HG02571 (cell line): Measurements from ENCODE around the gene APOL2.
"Not testable (repeated sequence)": the region's sequence is repeated elsewhere in the genome, so short reads cannot be mapped to it uniquely, and the experiment has no call there.

ENCODE experiments used
- ATAC-seq: cut with Tn5 transposase; IDR thresholded peaks from one replicate; pipeline ENCODE4 v1.9.1; 2021; ENCODE audit warnings: mild to moderate bottlenecking, moderate library complexity; ENCODE audit not compliant: unreplicated experiment

The APOL2 gene

DNA sequence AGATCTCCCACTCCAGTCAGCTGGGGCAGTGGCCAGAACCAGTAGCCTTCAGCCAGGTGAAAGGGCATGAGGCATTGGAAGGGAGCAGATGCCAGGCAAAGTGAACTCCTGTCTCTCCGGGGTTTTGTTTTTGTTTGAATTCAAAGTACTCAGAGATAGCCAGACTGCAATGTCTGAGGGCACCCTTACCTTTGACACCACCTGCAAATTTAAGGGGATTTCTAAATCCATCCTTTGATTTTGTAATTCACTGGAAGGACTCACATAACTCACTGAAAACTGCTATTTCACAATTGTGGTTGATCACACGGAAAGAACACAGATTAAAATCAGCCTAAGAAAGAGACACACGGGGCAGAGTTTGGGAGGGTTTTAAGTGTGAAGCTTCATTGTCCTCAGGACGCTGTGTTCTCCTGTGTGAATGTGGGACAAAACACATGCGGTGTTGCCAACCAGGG is 23.9 kb upstream of the APOL2 start:
- not testable (repeated sequence) for ATAC-seq

DNA sequence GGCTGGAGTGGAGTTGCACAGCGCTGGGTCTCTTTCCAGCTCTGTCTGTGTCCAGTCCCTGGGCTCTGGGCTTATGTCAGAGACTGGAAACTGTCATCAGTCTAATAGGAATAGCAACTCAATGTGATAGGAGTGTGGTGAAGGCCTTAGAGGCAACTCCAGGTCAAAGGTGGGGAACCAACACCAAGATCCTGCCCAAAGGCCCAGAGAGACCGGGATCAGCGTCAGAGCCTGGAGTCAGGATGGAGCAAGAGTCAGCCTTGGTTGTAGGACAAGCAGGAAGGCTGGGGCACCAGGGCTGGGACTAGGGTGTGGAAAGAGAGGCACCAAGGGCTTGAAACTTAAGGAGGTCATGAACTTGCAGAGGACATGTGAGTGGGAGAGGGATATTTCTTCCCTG is 23.0 kb upstream of the APOL2 start:
- not testable (repeated sequence) for ATAC-seq

DNA sequence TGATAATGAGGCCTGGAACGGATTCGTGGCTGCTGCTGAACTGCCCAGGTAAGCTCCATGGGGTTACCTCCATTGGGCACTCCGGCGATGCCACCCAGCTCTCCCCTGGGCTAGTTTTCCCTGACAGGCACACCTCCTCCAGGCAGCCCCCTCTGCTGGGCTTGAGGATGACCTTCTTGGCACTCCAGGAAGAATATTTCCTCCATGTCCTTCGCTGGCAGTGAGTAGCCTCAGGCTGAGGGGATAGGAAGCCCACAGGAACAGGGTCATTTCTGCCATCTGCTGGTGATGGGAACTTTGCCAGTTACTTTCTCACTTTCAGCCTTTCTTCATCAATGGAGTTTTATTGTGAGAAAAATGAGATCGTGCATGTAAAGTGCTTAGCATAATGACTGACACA is 22.3 kb upstream of the APOL2 start:
- ATAC-seq = not testable (repeated sequence)

DNA sequence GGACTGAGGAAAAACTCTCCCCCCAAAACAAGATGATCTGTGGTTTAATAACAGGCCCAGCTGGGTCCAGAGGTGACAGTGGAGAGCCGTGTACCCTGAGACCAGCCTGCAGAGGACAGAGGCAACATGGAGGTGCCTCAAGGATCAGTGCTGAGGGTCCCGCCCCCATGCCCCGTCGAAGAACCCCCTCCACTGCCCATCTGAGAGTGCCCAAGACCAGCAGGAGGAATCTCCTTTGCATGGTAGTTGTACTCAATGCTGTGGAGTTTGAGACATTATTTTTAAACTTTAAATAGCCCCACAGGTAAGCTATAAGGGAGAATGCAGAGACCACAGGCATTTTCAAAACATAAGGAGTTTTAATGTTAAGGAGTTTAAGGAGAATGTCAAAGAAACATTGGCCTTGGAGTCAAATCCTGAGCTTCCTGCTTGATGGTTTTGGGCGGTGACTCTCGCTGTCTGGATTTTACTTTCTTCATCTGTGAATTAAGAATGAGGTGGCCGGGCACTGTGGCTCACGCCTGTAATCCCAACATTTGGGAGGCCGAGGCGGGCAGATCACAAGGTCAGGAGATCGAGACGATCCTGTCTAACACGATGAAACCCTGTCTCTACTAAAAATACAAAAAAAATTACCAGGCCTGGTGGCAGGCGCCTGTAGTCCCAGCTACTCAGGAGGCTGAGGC is 20.4 kb upstream of the APOL2 start:
- ATAC-seq = no peak

DNA sequence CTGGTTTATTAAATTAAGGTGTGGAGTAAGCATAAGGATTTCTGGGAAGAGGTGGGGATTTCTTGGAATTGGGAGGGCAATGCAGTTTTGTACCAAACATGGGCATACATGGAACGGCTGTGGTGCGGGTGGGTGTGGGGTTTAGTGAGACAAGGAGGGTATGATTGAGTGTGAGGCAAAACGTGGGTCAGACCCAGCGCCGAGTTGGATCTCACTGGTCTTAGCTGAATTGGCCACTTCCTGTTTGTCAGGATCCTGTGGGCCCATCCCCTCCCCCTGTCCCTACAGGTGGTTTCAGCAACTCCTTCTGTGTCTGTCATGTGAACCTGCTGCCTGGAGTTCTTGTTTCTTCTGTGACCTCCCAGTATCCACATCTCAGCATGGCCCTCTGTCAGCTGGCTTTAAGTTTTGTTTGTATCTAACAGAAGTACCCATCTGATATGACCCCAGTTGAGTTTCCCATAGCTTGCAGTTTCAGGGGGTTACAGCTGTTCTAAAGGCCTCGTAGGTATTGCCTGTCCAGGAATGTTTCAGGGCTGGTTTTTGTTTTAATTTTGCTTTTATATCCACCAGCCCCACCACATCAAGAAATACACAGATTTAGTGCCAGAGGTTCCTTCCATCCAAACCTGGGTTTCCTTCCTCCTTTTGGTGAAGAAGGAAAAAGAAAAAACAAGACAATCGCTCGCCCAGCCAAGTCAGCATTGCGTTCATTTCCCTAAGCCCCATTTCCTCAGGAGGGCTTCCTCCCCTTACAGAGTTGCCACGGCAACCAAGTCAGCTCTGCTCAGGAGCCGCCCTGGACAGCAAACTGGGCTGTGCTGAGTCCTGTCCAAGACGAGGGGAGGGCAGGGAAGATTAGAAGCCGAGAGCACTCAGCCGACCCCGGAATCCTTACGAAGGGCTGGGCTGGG is 19.6 kb upstream of the APOL2 start:
- ATAC-seq = no peak

DNA sequence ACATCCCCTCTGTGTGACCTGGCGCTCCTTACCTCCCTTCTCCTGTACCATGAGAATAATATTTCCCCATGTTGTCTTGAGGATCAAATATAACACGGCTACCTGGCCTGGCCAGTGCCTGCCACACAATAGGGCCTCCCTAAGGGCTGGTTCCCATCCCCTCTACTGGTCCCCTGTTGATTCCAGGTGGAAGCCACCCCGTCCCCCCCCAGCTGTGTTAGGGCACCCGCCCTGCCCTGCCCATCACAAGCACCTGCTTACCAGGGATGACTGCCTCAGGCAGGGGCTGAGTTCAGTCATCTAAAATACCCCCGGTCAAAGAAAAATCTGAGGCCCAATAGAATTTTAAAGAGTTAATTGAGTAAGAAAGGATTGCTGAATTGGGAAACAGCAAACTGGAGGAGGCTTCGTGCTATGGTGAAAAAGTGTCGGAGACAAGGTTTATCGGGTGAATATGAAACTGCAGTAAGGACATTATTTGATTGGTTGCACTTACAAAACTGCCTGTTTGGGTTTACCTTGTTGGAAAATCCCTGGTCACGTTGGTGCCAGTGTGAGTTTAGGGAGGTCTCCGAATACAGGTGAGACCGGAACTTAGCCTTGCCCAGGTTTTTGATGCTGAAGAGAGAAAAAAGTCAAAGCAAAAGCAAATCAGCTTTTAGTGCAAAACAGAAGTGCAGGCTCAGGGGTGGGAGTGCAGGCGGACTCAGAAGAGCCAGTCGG is 18.8 kb upstream of the APOL2 start:
- ATAC-seq = no peak

DNA sequence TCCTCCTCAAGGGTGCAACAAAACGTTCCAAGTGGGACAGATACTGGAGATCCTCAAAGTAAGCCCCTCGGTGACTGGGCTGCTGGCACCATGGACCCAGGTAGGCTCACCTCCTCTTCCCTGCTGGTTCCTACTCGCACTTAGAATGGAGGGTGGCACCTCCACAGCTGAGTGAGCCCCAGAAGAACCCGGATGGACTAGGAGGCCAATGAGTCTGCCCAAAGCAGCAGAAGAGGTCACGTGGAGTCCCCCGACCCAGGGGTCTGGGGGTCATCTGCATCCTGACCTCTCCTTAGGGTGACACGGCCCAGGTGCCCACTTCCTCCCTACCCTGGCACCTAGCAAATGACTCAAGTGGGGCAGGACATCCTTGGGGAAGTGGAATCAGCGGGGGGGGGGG is 18.0 kb upstream of the APOL2 start:
- no peak for ATAC-seq

DNA sequence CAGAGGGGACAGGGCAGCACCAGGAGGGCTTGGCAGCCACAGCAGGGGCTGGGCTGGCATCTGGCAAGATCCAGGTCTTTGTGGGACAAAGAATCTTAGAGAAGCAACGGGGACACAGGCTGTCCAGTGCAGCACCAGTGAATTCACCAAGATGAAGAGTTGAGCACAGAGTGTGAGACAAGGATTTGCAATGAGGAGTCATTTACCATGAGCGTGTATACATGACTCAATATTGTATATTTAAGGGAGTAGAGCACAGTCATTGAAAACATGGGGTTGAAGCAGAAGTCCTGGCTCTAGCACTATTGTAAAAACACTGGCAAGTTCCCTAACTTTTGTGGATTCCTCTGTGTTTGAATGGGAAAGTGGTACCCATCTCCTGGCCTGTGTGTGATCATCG is 17.2 kb upstream of the APOL2 start:
- no peak for ATAC-seq

DNA sequence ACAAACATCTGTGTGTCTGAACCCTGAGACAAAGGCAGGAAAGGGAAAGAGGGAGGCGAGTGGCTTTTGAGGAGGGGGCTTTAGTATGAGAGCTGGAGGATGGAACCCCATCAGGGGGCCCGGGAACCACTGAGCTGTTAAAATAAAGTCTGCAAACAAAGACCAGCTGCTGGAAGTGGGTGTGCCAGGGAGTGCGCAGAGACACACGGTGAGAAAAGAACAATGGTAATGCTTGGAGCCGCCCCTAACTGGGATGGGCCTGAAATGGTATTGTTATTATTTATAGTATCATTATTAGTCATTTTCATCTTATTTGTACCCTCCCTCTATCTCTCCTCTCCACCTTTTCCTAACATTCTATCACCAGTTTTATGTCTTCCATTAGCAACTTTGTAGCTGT is 16.2 kb upstream of the APOL2 start:
- ATAC-seq = not testable (repeated sequence)

DNA sequence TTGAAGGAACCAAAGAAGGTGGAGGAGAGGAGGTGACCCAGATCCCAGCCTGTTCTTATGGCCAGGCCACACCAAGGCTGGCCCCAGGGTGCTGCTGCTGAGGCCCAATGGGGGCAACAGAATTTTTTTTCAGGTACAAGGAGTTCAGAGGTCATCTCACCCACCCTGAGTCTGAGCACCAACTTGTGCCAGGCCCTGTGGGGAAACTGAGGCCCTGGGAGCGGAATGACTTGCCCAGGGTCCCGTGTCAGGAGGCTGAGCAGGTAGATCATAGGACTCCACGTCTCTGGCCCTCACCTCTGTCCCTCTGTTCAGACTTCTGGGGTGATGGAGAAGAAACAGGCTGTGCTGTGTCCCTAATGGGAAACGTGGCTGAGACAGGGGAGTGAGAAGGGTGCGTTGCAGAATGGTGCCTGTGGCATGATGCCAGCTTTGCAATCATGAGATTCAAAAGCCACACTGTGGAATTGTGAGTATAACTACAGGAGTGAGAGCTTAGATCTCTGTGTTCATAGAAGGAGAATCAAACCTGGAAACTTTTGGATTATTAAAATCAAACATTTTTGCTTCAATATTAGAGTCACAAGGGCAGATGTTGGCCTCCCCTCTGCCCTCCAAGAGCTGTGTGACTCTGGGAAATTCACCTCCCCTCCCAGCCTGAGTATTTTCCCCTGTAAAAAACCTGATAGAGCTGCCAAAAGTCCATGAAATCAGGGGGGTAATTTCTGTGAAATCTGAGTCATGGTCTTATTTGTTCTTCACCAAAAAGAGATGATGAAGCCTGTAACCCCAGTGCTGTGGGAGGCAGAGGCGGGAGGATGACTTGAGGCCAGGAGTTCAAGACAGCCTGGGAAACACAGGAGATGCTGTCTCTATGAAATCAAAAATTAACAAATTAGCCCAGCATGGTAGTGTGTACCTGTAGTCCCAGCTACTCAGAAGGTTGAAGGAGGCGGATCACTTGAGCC is 14.5 kb upstream of the APOL2 start:
- ATAC-seq = no peak

DNA sequence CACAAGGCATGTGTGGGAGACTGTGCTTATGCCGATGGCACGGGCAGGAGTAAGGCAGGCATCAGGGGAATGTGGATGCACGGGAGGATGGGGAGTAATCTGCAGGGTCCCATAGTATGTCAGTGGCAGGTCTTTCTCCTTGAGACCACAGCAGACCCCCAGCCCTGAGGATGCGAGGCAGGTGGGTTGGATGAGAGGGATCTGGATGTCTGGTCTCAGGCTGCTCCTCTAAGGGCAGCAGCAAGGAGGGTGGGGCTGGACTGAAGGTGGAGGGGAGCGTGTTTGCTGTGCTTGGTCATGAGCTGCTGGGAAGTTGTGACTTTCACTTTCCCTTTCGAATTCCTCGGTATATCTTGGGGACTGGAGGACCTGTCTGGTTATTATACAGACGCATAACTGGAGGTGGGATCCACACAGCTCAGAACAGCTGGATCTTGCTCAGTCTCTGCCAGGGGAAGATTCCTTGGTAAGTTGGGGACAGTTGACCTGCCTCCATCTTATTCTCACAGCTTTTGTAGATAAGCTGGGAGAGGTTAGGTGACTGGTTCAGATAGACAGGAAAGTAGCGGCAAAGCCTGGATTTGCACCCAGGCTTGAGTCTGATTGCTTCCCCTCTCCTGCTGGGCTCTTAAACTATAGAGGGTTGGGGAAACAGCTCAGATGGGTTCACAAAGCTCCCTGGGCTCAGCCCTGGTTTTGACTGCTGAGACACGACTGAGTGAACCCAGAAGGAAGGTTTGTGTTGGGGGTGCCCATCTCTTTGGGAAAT is 13.6 kb upstream of the APOL2 start, which contains the start of gene APOL1:
Gene APOL1 (plus strand): TSS at position 380 of the 769 bp plus-strand sequence. CDS start 1,823 bp downstream, outside the sequence.
- no peak for ATAC-seq

DNA sequence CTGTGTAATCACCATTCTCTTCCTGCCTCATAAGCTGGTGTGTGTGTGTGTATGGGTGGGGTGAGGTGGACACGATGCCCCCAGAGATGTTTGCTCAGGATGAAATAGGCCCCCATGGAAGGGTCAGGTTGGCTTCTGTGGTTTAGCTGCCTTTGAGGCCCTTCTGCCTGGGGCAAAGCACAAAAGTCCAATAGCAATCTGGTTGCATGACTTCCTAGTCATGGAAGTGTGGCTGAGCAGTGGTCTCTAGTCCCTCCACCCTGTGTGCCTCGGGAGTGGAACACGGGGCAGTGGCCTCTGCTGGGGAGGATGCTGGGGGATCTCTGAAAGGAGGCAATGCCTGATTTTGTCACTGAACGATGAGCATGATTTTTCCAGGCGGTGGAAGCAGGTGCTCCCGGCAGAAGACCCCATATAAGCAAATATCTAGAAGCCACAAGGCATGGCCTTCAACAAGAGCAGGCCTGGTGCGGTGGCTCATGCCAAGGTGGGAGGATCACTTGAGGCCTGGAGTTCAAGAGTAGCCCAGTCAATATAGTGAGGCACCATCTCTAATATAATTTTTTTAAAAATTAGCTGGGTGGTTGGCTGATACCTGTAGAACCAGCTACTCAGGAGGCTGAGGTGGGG is 12.8 kb upstream of the APOL2 start:
- not testable (repeated sequence) for ATAC-seq

DNA sequence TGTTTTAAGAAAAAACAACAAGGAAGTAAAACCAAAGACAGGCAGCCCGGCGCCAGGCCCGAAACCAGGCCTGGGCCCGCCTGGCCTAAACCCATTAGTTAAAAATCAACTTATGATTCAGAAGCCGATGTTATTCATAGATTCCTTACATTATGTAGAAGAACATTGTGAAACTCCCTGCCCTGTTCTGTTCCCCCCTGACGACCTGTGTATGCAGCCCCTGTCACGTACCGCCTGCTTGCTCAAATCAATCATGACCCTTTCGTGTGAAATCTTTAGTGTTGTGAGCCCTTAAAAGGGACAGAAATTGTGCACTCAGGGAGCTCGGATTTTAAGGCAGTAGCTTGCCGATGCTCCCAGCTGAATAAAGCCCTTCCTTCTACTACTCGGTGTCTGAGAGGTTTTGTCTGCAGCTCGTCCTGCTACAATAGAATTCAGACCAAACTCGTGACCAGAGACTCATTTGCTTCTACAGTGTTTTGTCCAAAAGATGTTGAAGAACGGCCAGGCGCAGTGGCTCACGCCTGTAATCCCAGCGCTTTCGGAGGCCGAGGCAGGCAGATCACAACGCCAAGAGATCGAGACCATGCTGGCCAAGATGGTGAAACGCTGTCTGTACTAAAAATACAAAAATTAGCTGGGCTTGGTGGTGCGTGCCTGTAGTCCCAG is 11.1 kb upstream of the APOL2 start:
- ATAC-seq = not testable (repeated sequence)

DNA sequence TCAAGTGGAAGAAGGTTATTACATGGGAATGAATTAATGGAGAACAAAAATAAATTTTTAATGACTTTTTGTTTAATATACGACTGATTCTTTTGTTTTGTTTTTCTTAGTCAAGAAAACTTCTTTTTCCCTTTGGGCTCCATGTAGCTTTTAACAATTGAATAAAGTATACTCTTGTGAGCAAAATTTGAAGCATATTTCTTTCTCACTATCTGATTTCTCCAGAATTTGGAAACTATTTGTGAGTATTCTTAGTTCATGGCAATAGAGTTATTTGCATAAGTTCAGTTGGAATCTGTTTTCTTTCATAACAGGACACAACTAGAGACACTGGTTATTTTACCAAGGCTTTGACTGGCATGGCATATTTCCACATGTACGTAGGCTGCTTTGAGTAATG is 9.8 kb upstream of the APOL2 start:
- ATAC-seq = no peak

DNA sequence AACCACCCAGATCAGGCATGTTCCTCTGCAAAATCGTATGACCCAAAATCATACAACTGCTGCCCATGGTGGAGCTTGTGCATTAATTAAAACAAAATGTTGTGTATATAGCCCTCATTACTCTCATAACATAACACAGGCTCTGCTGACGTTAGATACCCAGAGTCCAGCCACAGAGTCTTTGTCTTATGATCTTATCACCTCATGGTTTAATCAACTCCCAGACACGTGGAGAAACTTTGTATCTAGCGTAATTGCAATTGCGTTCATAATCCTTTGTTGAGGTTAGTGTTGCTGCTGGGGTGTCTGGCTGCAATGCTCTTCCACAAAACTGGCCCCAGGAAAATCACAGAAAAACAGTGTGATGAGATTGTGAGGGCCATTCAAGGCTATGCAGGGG is 8.6 kb upstream of the APOL2 start:
- no peak for ATAC-seq

DNA sequence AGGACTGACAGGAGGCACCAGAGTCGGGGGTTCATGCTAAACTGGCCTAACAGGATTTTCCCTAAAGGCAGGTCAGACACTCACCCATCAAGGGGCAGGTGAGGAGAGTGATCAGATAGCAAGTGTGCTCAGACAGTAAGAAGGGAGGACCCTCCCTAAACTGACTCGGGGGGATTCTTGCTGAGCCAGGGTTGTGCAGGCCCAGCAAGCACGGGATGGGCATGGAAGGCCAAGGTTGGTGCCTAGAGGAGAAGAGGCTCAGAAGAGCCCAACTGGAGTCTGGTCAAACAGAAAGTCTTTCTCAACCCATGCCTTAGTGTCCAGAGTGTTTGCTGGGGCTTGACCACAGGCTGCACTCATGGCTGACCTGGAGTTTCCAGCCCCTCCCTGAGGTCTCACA is 7.4 kb upstream of the APOL2 start:
- no peak for ATAC-seq

DNA sequence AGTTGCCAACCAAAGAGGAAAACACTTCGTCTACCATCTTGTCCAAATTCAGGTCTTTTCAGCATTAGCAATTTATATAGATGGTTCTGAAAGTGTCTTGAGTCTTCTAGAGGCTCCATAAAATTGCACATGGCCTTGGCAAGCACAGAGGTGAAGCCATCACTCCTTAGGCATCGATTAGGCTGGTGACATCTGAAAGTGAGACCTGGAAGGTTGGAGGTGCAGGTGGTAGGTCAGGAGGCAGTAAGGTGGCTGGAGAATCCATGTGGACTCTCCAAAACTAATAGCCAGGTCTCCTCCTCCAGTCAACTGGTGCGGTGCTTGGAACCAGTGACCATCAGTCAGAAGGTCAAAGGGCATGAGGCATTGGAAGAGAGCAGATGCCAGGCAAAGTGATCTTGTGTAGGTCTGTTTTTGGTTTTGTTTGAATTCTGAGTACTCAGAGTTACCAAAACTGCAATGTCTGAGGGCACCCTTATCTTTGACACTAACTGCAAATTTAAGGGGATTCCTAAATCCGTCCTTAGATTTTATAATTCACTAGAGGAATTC is 6.6 kb upstream of the APOL2 start:
- ATAC-seq = no peak
